H1 (cell line): Measurements from ENCODE around the gene ACO1. TPM values are rescaled to one million over a fixed set of nuclear protein-coding genes. Genes with fewer than 3 reads are reported as not detected.

Experiments used
- CTCF ChIA-PET: fragments of 300-600 bp; sonication (Branson Sonifier 250); formaldehyde crosslinking; loops from one replicate; lab custom pipeline; 2021; ENCODE audit not compliant: partially characterized antibody; lab: Charles Lee
- POLR2A ChIA-PET: fragments of 300-600 bp; sonication (Branson Sonifier 250); formaldehyde crosslinking; loops from one replicate; lab custom pipeline; 2021; ENCODE audit warnings: inconsistent platforms; ENCODE audit not compliant: partially characterized antibody; lab: Charles Lee
- DNase-seq, 2 experiments: peaks; one replicate each; pipeline versions ENCODE4 v3.0.0 to v3.0.0-alpha.2; 2010 to 2022; ENCODE audit warnings: low spot score in 2 of 2, low read depth in 1 of 2, mixed read lengths in 1 of 2
- FAIRE-seq: peaks from 2 replicates; lab custom pipeline; 2011; peaks lifted over from hg19 to GRCh38; lab: Jason Lieb, UNC
- H2AFZ ChIP-seq: 2 replicates; pipeline ENCODE4 v1.8.1; 2012; ENCODE audit warnings: low read length, inconsistent platforms
- H2AK5ac ChIP-seq: 2 replicates; pipeline ENCODE4 v1.6.1; 2013; ENCODE audit warnings: low read depth, low read length
- H2BK120ac ChIP-seq: replicated peaks from 2 replicates; pipeline ENCODE3; 2013; ENCODE audit warnings: low read depth, low read length, inconsistent platforms
- H2BK12ac ChIP-seq: 2 replicates; pipeline ENCODE4 v1.6.1; 2013; ENCODE audit warnings: low read depth, low read length
- H2BK15ac ChIP-seq: 2 replicates; pipeline ENCODE4 v1.6.1; 2013; ENCODE audit warnings: low read length
- H2BK20ac ChIP-seq: 2 replicates; pipeline ENCODE4 v1.6.1; 2013; ENCODE audit warnings: low read length
- H2BK5ac ChIP-seq: 2 replicates; pipeline ENCODE4 v1.6.1; 2013; ENCODE audit warnings: low read depth, low read length
- H3K14ac ChIP-seq: 2 replicates; pipeline ENCODE4 v1.6.1; 2013; ENCODE audit warnings: inconsistent platforms; ENCODE audit not compliant: insufficient read length
- H3K18ac ChIP-seq: 2 replicates; pipeline ENCODE4 v1.6.1; 2013; ENCODE audit warnings: low read length; ENCODE audit errors: extremely low read depth
- H3K23ac ChIP-seq: 2 replicates; pipeline ENCODE4 v1.6.1; 2013; ENCODE audit warnings: inconsistent platforms; ENCODE audit not compliant: insufficient read length
- H3K23me2 ChIP-seq: 2 replicates; pipeline ENCODE4 v1.6.1; 2013; ENCODE audit warnings: low read depth, low read length
- H3K27ac ChIP-seq: 2 replicates; pipeline ENCODE4 v1.6.1; 2011; ENCODE audit warnings: low read depth, low read length, inconsistent platforms
- H3K27me3 ChIP-seq, 4 experiments: replicated peaks in 1 of 4; 1 replicate in 1 of 4; 2 replicates in 3 of 4; pipeline versions ENCODE4 v1.6.1 to v1.8.1; 2011 to 2013; ENCODE audit warnings: low read length in 3 of 4, mild to moderate bottlenecking in 3 of 4, inconsistent platforms in 2 of 4, mixed read lengths in 2 of 4, moderate library complexity in 1 of 4; ENCODE audit not compliant: control insufficient read depth in 3 of 4, insufficient read depth in 3 of 4; ENCODE audit errors: extremely low read depth in 1 of 4
- H3K36me3 ChIP-seq, 4 experiments: 2 replicates each; pipeline versions ENCODE4 v1.6.1 to v1.8.1; 2011 to 2013; ENCODE audit warnings: mild to moderate bottlenecking in 4 of 4, low read length in 3 of 4, moderate library complexity in 2 of 4, control low read depth in 1 of 4, inconsistent platforms in 1 of 4; ENCODE audit not compliant: insufficient read depth in 4 of 4, control insufficient read depth in 2 of 4
- H3K4ac ChIP-seq: replicated peaks from 2 replicates; pipeline ENCODE3; 2013; ENCODE audit warnings: low read length, low read depth, mixed read lengths, inconsistent platforms; ENCODE audit not compliant: insufficient read length
- H3K4me1 ChIP-seq, 4 experiments: replicated peaks in 1 of 4; 1 replicate in 1 of 4; 2 replicates in 3 of 4; pipeline versions ENCODE4 v1.6.1 to v1.8.1; 2011 to 2013; ENCODE audit warnings: low read length in 3 of 4, inconsistent platforms in 2 of 4, mixed read lengths in 1 of 4; ENCODE audit not compliant: insufficient read depth in 4 of 4, control insufficient read depth in 3 of 4
- H3K4me2 ChIP-seq, 2 experiments: 2 replicates each; pipeline versions ENCODE4 v1.6.1 to v1.8.1; 2011 to 2013; ENCODE audit warnings: low read depth in 2 of 2, low read length in 2 of 2, control low read depth in 1 of 2, inconsistent platforms in 1 of 2, mild to moderate bottlenecking in 1 of 2; ENCODE audit not compliant: insufficient read depth in 1 of 2
- H3K4me3 ChIP-seq, 4 experiments: fragments of 200-600, 300-600 bp in 1 of 4; sonication (generic), shearing (Covaris generic), sonication (Bioruptor Twin) in 1 of 4; 2 replicates each; pipeline versions ENCODE4 v1.5.1 to v1.8.1; 2011 to 2016; ENCODE audit warnings: low read length in 4 of 4, low read depth in 3 of 4, control low read depth in 2 of 4, inconsistent platforms in 2 of 4, mild to moderate bottlenecking in 2 of 4, mixed read lengths in 1 of 4, moderate library complexity in 1 of 4; ENCODE audit not compliant: insufficient read depth in 2 of 4; ENCODE audit errors: extremely low read depth in 1 of 4
- H3K56ac ChIP-seq: replicated peaks from 2 replicates; pipeline ENCODE3; 2013; ENCODE audit warnings: low read depth, mild to moderate bottlenecking, mixed read lengths, low read length, inconsistent platforms; ENCODE audit not compliant: insufficient read length
- H3K79me1 ChIP-seq: 2 replicates; pipeline ENCODE4 v1.6.1; 2013; ENCODE audit warnings: low read depth, low read length, control low read depth
- H3K79me2 ChIP-seq, 2 experiments: 2 replicates each; pipeline versions ENCODE4 v1.6.1 to v1.8.1; 2012 to 2013; ENCODE audit warnings: low read length in 2 of 2, mild to moderate bottlenecking in 2 of 2, inconsistent platforms in 1 of 2; ENCODE audit not compliant: insufficient read depth in 2 of 2, control insufficient read depth in 1 of 2
- H3K9ac ChIP-seq, 4 experiments: replicated peaks in 1 of 4; 1 replicate in 1 of 4; 2 replicates in 3 of 4; pipeline versions ENCODE4 v1.6.1 to v1.8.1; 2011 to 2013; ENCODE audit warnings: low read depth in 3 of 4, low read length in 3 of 4, control low read depth in 2 of 4, mild to moderate bottlenecking in 2 of 4, moderate library complexity in 2 of 4, inconsistent platforms in 1 of 4; ENCODE audit errors: extremely low read depth in 1 of 4
- H3K9me3 ChIP-seq, 2 experiments: 2 replicates each; pipeline versions ENCODE4 v1.6.1 to v1.8.1; 2012 to 2013; ENCODE audit warnings: mild to moderate bottlenecking in 2 of 2, moderate library complexity in 2 of 2, control low read depth in 1 of 2, inconsistent platforms in 1 of 2, low read depth in 1 of 2, low read length in 1 of 2, mixed read lengths in 1 of 2; ENCODE audit not compliant: insufficient read depth in 2 of 2
- H4K20me1 ChIP-seq, 2 experiments: replicated peaks in 1 of 2; 2 replicates each; pipeline versions ENCODE3 to v1.8.1; 2011 to 2013; ENCODE audit warnings: inconsistent platforms in 2 of 2, low read length in 2 of 2, mild to moderate bottlenecking in 1 of 2; ENCODE audit not compliant: insufficient read depth in 2 of 2, control insufficient read depth in 1 of 2
- H4K5ac ChIP-seq: 2 replicates; pipeline ENCODE4 v1.6.1; 2013; ENCODE audit warnings: low read length, low read depth, mixed read lengths, inconsistent platforms; ENCODE audit not compliant: insufficient read length
- H4K8ac ChIP-seq: 2 replicates; pipeline ENCODE4 v1.8.0; 2013; ENCODE audit warnings: mild to moderate bottlenecking, moderate library complexity, low read length, inconsistent platforms; ENCODE audit not compliant: insufficient read depth; ENCODE audit errors: extremely low read depth
- H4K91ac ChIP-seq: replicated peaks from 2 replicates; pipeline ENCODE3; 2013; ENCODE audit warnings: low read length, mixed read lengths, inconsistent platforms; ENCODE audit not compliant: insufficient read length
- ASH2L ChIP-seq: fragments of 200-600, 300-600 bp; sonication (generic); IDR thresholded peaks from one replicate; pipeline ENCODE4 v1.7.1; 2017; ENCODE audit warnings: low read length
- JUN ChIP-seq: IDR thresholded peaks from 2 replicates; pipeline ENCODE4 v1.6.1; 2011; ENCODE audit warnings: low read depth, mild to moderate bottlenecking, improper control_type of control experiment, low read length
- RXRA ChIP-seq: IDR thresholded peaks from 2 replicates; pipeline ENCODE4 v1.6.1; 2011; ENCODE audit warnings: low read depth, mild to moderate bottlenecking, low read length, moderate library complexity; ENCODE audit not compliant: insufficient read depth
- WGBS, 2 experiments: shearing (Covaris generic) in 1 of 2; methylation state at CpG; one replicate each; pipeline versions ENCODE4 v1.1.6 to v1.1.7; 2013 to 2015; ENCODE audit warnings: low lambda C conversion rate in 2 of 2, mixed read lengths in 2 of 2, inconsistent platforms in 1 of 2, low coverage in 1 of 2, missing lambda C conversion rate in 1 of 2; ENCODE audit not compliant: insufficient replicate concordance in 2 of 2, insufficient coverage in 1 of 2, insufficient read length in 1 of 2; ENCODE audit errors: extremely low coverage in 1 of 2, missing lambda C conversion rate in 1 of 2; 5-methylcytosine and 5-hydroxymethylcytosine counted together
- polyA plus RNA-seq, 7 experiments: library from polyadenylated mRNA; depleted of rRNA in 3 of 7; stranded (reverse) in 5 of 7; unstranded in 2 of 7; fragments of >200 nt in 5 of 7; fragments of 200-250 nt in 2 of 7; gene quantifications; 1 replicate in 5 of 7; 2 replicates in 1 of 7; 4 replicates in 1 of 7; pipeline versions ENCODE4 v1.2.1 to v1.2.3, GENCODE V29; 2011 to 2013; ENCODE audit warnings: missing spikeins in 2 of 7, mixed read lengths in 2 of 7
- total RNA-seq: library from RNA; stranded (reverse); fragmentation: NEBNext Ultra II Directional; extraction: Animal tissue kit (Norgen Biotek cat#: 25700); gene quantifications from 2 replicates; pipeline ENCODE4 v1.2.1, GENCODE V29; 2021

Gene ACO1
- total and polyA plus RNA-seq, 2 of the 8 experiments (the other 6 are each of a cell fraction or from before 2014, with no cell fraction given): 39.3 to 49.8 TPM

- peaks cover 2% of the 10 kb centered on the region; the same call in 1 of the 2 replicates for H3K79me1 ChIP-seq
- H3K79me2 ChIP-seq: peaks cover 0 to 20% of the 10 kb centered on the region in 2 experiments; a peak in 2 of 4 replicates
- POLR2A ChIA-PET: interaction anchor here (1.0 to 1.7 kb wide), 5 partner anchors 12 to 640 kb away, joined by 3 to 10 read pairs (median 3); partner anchors contain the start of gene DNAJA1
These were observed 875 bp downstream of the ACO1 start for GRCh38 chr9:32385152-32385884.

More at GRCh38 chr9:32385152-32385884, 875 bp downstream of the ACO1 start:
- H3K36me3 ChIP-seq: no peaks in the 10 kb centered on the region
- TF ChIP-seq RXRA (no peak), ASH2L (no peak), JUN (no peak)
- peak overlapping the region; percentile 78 to 84 for H3K4me2 ChIP-seq
- peak overlapping the region in 2 of 4 experiments; percentile 27 to 67; a peak in 3 of 7 replicates for H3K9ac ChIP-seq
- peaks cover 2 to 15% (median 8%) of the 10 kb centered on the region in 4 experiments for H3K27me3 ChIP-seq
- H4K91ac ChIP-seq: no peak overlapping the region
- no peak overlapping the region for H2BK15ac ChIP-seq
- no peak overlapping the region for H3K4ac ChIP-seq
- DNase-seq: no peak
- H4K5ac ChIP-seq: no peak overlapping the region
- no peak overlapping the region for H2BK5ac ChIP-seq
- H3K14ac ChIP-seq: no peak overlapping the region
- H2BK12ac ChIP-seq: no peak overlapping the region
- no peaks in the 10 kb centered on the region for H3K9me3 ChIP-seq
- FAIRE-seq: peak; percentile 36
- peak overlapping the region; percentile 78 to 98 (median 89) for H3K4me3 ChIP-seq
- no peak overlapping the region for H2BK20ac ChIP-seq
- H4K20me1 ChIP-seq: no peaks in the 10 kb centered on the region
- H2BK120ac ChIP-seq: no peak overlapping the region
- H4K8ac ChIP-seq: 0 out of 2 replicates have a peak overlapping the region, but pooled peaks have one; percentile 72
- peaks cover 0 to 4% (median 3%) of the 10 kb centered on the region in 4 experiments; a peak in 3 of 7 replicates for H3K4me1 ChIP-seq
- H2AFZ ChIP-seq: peak overlapping the region; percentile 93
- no peak overlapping the region for H3K56ac ChIP-seq
- H3K23ac ChIP-seq: no peak overlapping the region
- CTCF ChIA-PET: interaction anchor here (0.7 to 4.7 kb wide), 9 partner anchors 11 to 584 kb away, joined by 3 to 48 read pairs (median 4); no protein-coding TSS in a partner anchor
- peak overlapping the region; percentile 27; the same call in 1 of the 2 replicates for H3K18ac ChIP-seq
- H3K23me2 ChIP-seq: peaks cover 7% of the 10 kb centered on the region
- H2AK5ac ChIP-seq: no peak overlapping the region
- WGBS, 2 experiments: 48% methylated on average over 2 of the region's 2 CpGs; no CpG with 5 or more reads in 1 of the 2 experiments
- H3K27ac ChIP-seq: no peak overlapping the region
